Natural killer cell (primary cell): ENCODE data around the gene ACSL1. TPM values are rescaled to one million over a fixed set of nuclear protein-coding genes. Genes with fewer than 3 reads are reported as not detected.

Source experiments
- ATAC-seq, 3 donors: fragments of 150-1000 bp in 2 of 3; fragments of 200-7000 bp in 1 of 3; cut with Tn5 transposase; 1 replicate in 1 of 3; 2 replicates in 2 of 3; pipeline ENCODE4 v1.10.0; 2021; ENCODE audit warnings: mild to moderate bottlenecking in 2 of 3, moderate library complexity in 2 of 3
- DNase-seq, 2 donors: peaks; one replicate each; pipeline versions ENCODE4 v3.0.0 to v3.0.0-alpha.2; 2013 to 2021; ENCODE audit warnings: mixed read lengths in 1 of 2
- H3K27ac ChIP-seq: one replicate; pipeline ENCODE4 v1.5.1; 2013; ENCODE audit warnings: mild to moderate bottlenecking, low read length
- H3K27me3 ChIP-seq: one replicate; pipeline ENCODE4 v1.6.1; 2013; ENCODE audit warnings: low read length; ENCODE audit not compliant: control insufficient read depth, insufficient read depth
- H3K36me3 ChIP-seq: one replicate; pipeline ENCODE4 v1.6.1; 2013; ENCODE audit warnings: low read length; ENCODE audit not compliant: control insufficient read depth, insufficient read depth
- H3K4me1 ChIP-seq: one replicate; pipeline ENCODE4 v1.6.1; 2013; ENCODE audit warnings: low read length; ENCODE audit not compliant: control insufficient read depth, insufficient read depth
- H3K4me3 ChIP-seq: one replicate; pipeline ENCODE4 v1.5.1; 2013; ENCODE audit warnings: low read length
- H3K9me3 ChIP-seq: one replicate; pipeline ENCODE4 v1.6.1; 2013; ENCODE audit warnings: low read length; ENCODE audit not compliant: control insufficient read depth, insufficient read depth
- H3K27ac Mint-ChIP-seq, 2 donors: one replicate each; pipeline ENCODE4 v1.8.0; 2022; ENCODE audit warnings: mild to moderate bottlenecking in 2 of 2, mixed read lengths in 2 of 2, moderate library complexity in 1 of 2
- H3K27me3 Mint-ChIP-seq, 2 donors: one replicate each; pipeline ENCODE4 v1.8.0; 2022; ENCODE audit warnings: low read depth in 2 of 2, mixed read lengths in 2 of 2
- H3K36me3 Mint-ChIP-seq: one replicate; pipeline ENCODE4 v1.8.0; 2022; ENCODE audit warnings: mixed read lengths
- H3K4me1 Mint-ChIP-seq, 2 donors: one replicate each; pipeline ENCODE4 v1.8.0; 2022; ENCODE audit warnings: mixed read lengths in 2 of 2
- H3K4me3 Mint-ChIP-seq: one replicate; pipeline ENCODE4 v1.8.0; 2022; ENCODE audit warnings: mild to moderate bottlenecking, moderate library complexity, mixed read lengths
- H3K9me3 Mint-ChIP-seq, 2 donors: one replicate each; pipeline ENCODE4 v1.8.0; 2022; ENCODE audit warnings: mixed read lengths in 2 of 2
- CTCF ChIP-seq: fragments of 200-600 bp; IDR thresholded peaks from one replicate; pipeline ENCODE4 v1.8.0; 2022; ENCODE audit warnings: antibody characterized with exemption
- WGBS: methylation state at CpG from one replicate; pipeline ENCODE4 v1.1.7; 2013; ENCODE audit warnings: missing lambda C conversion rate; ENCODE audit not compliant: insufficient coverage; 5-methylcytosine and 5-hydroxymethylcytosine counted together
- intact Hi-C: fragments of 100-400 bp; cut with micrococcal nuclease; formaldehyde crosslinking; loops from one replicate; pipeline ENCODE4 v1.14.2; 2022
- total RNA-seq, 4 donors: library from RNA; stranded (reverse); fragments of 120-200 nt in 1 of 4; gene quantifications; one replicate each; pipeline versions ENCODE4 v1.2.3 to v1.2.4, GENCODE V29; 2013 to 2022

Gene ACSL1
- total RNA-seq, 3 donors from 2014 or later (not counting 1 experiment from before 2014, with no cell fraction given): 13.2 to 43.1 (median 13.3) TPM

- intact Hi-C loops: no loop called here
- Mint-ChIP-seq H3K27ac (no peak overlapping the region), H3K27me3 (peaks cover 11 to 13% of the 10 kb centered on the region in 2 donors), H3K4me1 (peaks cover 12 to 19% of the 10 kb centered on the region in 2 donors), H3K9me3 (no peaks in the 10 kb centered on the region), H3K4me3 (no peak overlapping the region), H3K36me3 (peaks cover 2% of the 10 kb centered on the region)
- Histone ChIP-seq H3K27me3 (no peaks in the 10 kb centered on the region), H3K36me3 (peaks cover under 1% of the 10 kb centered on the region), H3K4me3 (no peak overlapping the region), H3K27ac (no peak overlapping the region), H3K9me3 (no peaks in the 10 kb centered on the region), H3K4me1 (peaks cover 6% of the 10 kb centered on the region)
- no peak for DNase-seq
- ATAC-seq: no peak
- 91% methylated on average over 8 of the region's 8 CpGs for WGBS
- TF ChIP-seq CTCF: no peak
Observed at GRCh38 chr4:184750926-184751584, 74.7 kb downstream of the ACSL1 start.

- no peak overlapping the region for H3K27ac Mint-ChIP-seq
- peaks cover 16 to 22% of the 10 kb centered on the region in 2 donors for H3K4me1 Mint-ChIP-seq
- no peak for DNase-seq
- Histone ChIP-seq H3K9me3 (no peaks in the 10 kb centered on the region), H3K27me3 (no peaks in the 10 kb centered on the region), H3K4me3 (no peak overlapping the region), H3K4me1 (peaks cover 6% of the 10 kb centered on the region), H3K36me3 (no peaks in the 10 kb centered on the region), H3K27ac (no peak overlapping the region)
- H3K4me3 Mint-ChIP-seq: no peak overlapping the region
- peaks cover 11 to 13% of the 10 kb centered on the region in 2 donors for H3K27me3 Mint-ChIP-seq
- no peak for TF ChIP-seq CTCF
- H3K36me3 Mint-ChIP-seq: no peaks in the 10 kb centered on the region
- no peaks in the 10 kb centered on the region for H3K9me3 Mint-ChIP-seq
- intact Hi-C loops: loop anchor here (5.0 to 10.0 kb wide), 2 partner anchors 74 to 387 kb away; no protein-coding TSS in a partner anchor
- 89% methylated on average over 8 of the region's 8 CpGs for WGBS
- no peak for ATAC-seq
Observed at GRCh38 chr4:184748251-184748652, 77.5 kb downstream of the ACSL1 start.

- intact Hi-C loops: loop anchor here (5.0 to 10.0 kb wide), 2 partner anchors 75 to 388 kb away; no protein-coding TSS in a partner anchor
- no peak overlapping the region for H3K27ac ChIP-seq
- DNase-seq: no peak
- peak in 1 of 3 donors; percentile 24 for ATAC-seq
- 59% methylated on average over 4 of the region's 4 CpGs for WGBS
- Mint-ChIP-seq H3K4me3 (no peak overlapping the region), H3K36me3 (no peaks in the 10 kb centered on the region), H3K9me3 (no peaks in the 10 kb centered on the region), H3K27me3 (peaks cover 11 to 13% of the 10 kb centered on the region in 2 donors), H3K4me1 (peaks cover 16 to 22% of the 10 kb centered on the region in 2 donors), H3K27ac (peak overlapping the region in 1 of 2 donors; percentile 12)
- peaks cover 6% of the 10 kb centered on the region for H3K4me1 ChIP-seq
- H3K27me3 ChIP-seq: no peaks in the 10 kb centered on the region
- H3K9me3 ChIP-seq: no peaks in the 10 kb centered on the region
- no peaks in the 10 kb centered on the region for H3K36me3 ChIP-seq
- no peak for TF ChIP-seq CTCF
- no peak overlapping the region for H3K4me3 ChIP-seq
Observed at GRCh38 chr4:184747034-184747830, 78.5 kb downstream of the ACSL1 start.
